ENCODE data around the gene CFAP74.

CFAP74 gene

GRCh38 chr1:2019172-2019543 lies 15.6 kb upstream of the CFAP74 start, which contains the start of gene GABRD:
Gene GABRD (plus strand): TSS chr1:2019345. CDS start chr1:2019424, 79 bp downstream.
- Histone ChIP-seq H3K9ac (ENCODE audit: low read depth, low read length, poor library complexity, severe bottlenecking) (no peak within 1 kb of the TSS), H3K9me3 (ENCODE audit: insufficient read depth, low read depth, low read length) (no peaks in the 10 kb centered on the region), H3K27me3 (ENCODE audit: insufficient read depth, low read length, poor library complexity, severe bottlenecking) (no peaks in the 10 kb centered on the region), H4K20me1 (ENCODE audit: insufficient read depth, low read length, poor library complexity, severe bottlenecking) (no peaks in the 10 kb centered on the region), H3K9me2 (replicated peaks; ENCODE audit: low read depth, low read length) (no peaks in the 10 kb centered on the region), H3F3A (ENCODE audit: low read depth) (no peaks in the 10 kb centered on the region), H3K36me3 (ENCODE audit: insufficient read depth, low read length) (no peaks in the 10 kb centered on the region), H3K4me1 (ENCODE audit: insufficient read depth, low read length, poor library complexity, severe bottlenecking) (no peaks in the 10 kb centered on the region), H3K79me2 (ENCODE audit: insufficient read depth, low read length) (no peaks in the 10 kb centered on the region), H3K4me2 (ENCODE audit: low read depth, low read length, poor library complexity, severe bottlenecking) (no peak within 1 kb of the TSS), H3K4me3 (ENCODE audit: low read length, poor library complexity, severe bottlenecking) (no peak within 1 kb of the TSS), H2AFZ (ENCODE audit: low read length) (no peak within 1 kb of the TSS)
- TF ChIP-seq EZH2phosphoT487 (IDR thresholded peaks at IDR 0.05; ENCODE audit: borderline replicate concordance): no peak
- no peak for TF ChIP-seq CTCF (conservative IDR thresholded peaks at IDR 0.05; ENCODE audit: low read length)

GRCh38 chr1:2018217-2019171 lies 14.9 kb upstream of the CFAP74 start:
- no peaks in the 10 kb centered on the region for H3K27me3 ChIP-seq (ENCODE audit: insufficient read depth, low read length, poor library complexity, severe bottlenecking)

GRCh38 chr1:2016123-2016522 lies 12.5 kb upstream of the CFAP74 start:
- Histone ChIP-seq H4K20me1 (ENCODE audit: insufficient read depth, low read length, poor library complexity, severe bottlenecking) (no peaks in the 10 kb centered on the region), H3K9me2 (replicated peaks; ENCODE audit: low read depth, low read length) (no peaks in the 10 kb centered on the region), H3K79me2 (ENCODE audit: insufficient read depth, low read length) (no peaks in the 10 kb centered on the region), H3K9me3 (ENCODE audit: insufficient read depth, low read depth, low read length) (no peaks in the 10 kb centered on the region), H3K4me1 (ENCODE audit: insufficient read depth, low read length, poor library complexity, severe bottlenecking) (no peaks in the 10 kb centered on the region), H3K36me3 (ENCODE audit: insufficient read depth, low read length) (no peaks in the 10 kb centered on the region), H2AFZ (ENCODE audit: low read length) (no peak overlapping the region), H3K9ac (ENCODE audit: low read depth, low read length, poor library complexity, severe bottlenecking) (no peak overlapping the region), H3K27me3 (ENCODE audit: insufficient read depth, low read length, poor library complexity, severe bottlenecking) (no peaks in the 10 kb centered on the region), H3F3A (ENCODE audit: low read depth) (no peaks in the 10 kb centered on the region), H3K4me2 (ENCODE audit: low read depth, low read length, poor library complexity, severe bottlenecking) (no peak overlapping the region), H3K4me3 (ENCODE audit: low read length, poor library complexity, severe bottlenecking) (no peak overlapping the region)
- TF ChIP-seq CTCF (conservative IDR thresholded peaks at IDR 0.05; ENCODE audit: low read length) (no peak), EZH2phosphoT487 (IDR thresholded peaks at IDR 0.05; ENCODE audit: borderline replicate concordance) (no peak)

More at GRCh38 chr1:2018217-2019171, 14.9 kb upstream of the CFAP74 start:
- Histone ChIP-seq H3K9me2 (replicated peaks; ENCODE audit: low read depth, low read length) (no peaks in the 10 kb centered on the region), H3K79me2 (ENCODE audit: insufficient read depth, low read length) (no peaks in the 10 kb centered on the region), H3K4me2 (ENCODE audit: low read depth, low read length, poor library complexity, severe bottlenecking) (no peak overlapping the region), H3F3A (ENCODE audit: low read depth) (no peaks in the 10 kb centered on the region), H4K20me1 (ENCODE audit: insufficient read depth, low read length, poor library complexity, severe bottlenecking) (no peaks in the 10 kb centered on the region), H3K9me3 (ENCODE audit: insufficient read depth, low read depth, low read length) (no peaks in the 10 kb centered on the region), H3K4me1 (ENCODE audit: insufficient read depth, low read length, poor library complexity, severe bottlenecking) (no peaks in the 10 kb centered on the region), H3K9ac (ENCODE audit: low read depth, low read length, poor library complexity, severe bottlenecking) (no peak overlapping the region), H2AFZ (ENCODE audit: low read length) (no peak overlapping the region), H3K4me3 (ENCODE audit: low read length, poor library complexity, severe bottlenecking) (no peak overlapping the region), H3K36me3 (ENCODE audit: insufficient read depth, low read length) (no peaks in the 10 kb centered on the region)
- no peak for TF ChIP-seq EZH2phosphoT487 (IDR thresholded peaks at IDR 0.05; ENCODE audit: borderline replicate concordance)
- TF ChIP-seq CTCF (conservative IDR thresholded peaks at IDR 0.05; ENCODE audit: low read length): no peak
